ENCODE results near the gene STEAP1B.
"Not testable (repeated sequence)": the region's sequence is repeated elsewhere in the genome, so short reads cannot be mapped to it uniquely, and the experiment has no call there.

Gene STEAP1B

DNA sequence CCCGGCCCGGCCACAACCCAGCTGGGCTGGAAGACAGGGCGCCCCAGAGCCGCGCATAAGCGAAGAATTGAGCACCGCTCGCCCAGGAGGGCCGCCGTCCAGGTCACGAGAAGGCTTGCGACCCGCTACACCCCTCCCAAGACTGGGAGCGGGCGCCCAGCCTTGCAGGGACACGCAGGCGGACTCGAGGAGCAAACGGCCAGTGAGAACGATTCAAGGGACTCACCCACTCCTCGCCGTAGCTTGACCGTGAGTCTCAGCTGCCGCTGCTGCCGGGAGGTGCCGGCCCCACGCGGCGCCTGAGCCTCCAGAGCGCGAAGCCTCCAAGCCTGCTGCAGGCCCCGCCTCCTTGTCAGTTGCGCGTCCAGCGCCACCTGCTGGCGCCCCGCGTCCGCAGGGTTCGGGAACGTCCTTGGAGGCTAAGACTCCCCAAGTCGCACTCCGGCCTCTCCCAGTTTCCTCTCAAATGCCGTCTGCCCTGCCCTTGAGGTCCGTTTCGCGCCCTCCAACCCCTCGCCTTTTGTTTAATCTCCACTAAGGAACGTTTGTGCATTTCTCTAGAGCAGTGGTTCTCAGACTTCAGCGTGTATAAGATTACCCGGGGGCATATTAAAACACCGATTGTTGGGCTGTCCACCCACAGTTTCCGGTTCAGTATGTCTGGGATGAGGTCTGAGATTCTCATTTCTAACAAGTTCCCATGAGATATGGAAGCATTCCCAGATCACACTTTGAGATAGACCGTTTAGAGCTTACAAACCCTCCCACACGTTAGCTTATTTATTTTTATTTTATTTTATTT, at the start of gene STEAP1B:
Gene STEAP1B (minus strand): TSS at position 301 of the 802 bp plus-strand sequence. CDS start 5,333 bp downstream, outside the sequence.
- peak; percentile 43 for DNase-seq

DNA sequence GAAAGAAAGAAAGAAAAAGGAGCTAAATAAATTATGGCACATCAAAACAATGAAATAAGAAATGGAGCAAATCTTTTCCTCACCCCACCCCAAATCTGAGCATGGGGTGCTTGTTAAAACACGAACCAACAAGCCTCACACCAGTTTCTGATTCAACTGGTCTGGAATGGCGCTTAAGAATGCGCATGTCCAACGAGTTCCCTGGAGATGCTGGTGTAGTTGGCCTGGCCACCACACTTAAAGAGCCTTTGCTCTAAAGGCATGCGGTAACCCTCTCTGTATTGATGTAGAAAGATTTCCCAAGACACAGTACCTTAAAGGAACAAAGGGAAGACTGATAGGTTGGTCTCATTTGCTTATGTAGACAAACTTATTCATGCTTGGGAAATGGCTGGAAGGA, 49.1 kb upstream of the STEAP1B start:
- DNase-seq, result no peak

DNA sequence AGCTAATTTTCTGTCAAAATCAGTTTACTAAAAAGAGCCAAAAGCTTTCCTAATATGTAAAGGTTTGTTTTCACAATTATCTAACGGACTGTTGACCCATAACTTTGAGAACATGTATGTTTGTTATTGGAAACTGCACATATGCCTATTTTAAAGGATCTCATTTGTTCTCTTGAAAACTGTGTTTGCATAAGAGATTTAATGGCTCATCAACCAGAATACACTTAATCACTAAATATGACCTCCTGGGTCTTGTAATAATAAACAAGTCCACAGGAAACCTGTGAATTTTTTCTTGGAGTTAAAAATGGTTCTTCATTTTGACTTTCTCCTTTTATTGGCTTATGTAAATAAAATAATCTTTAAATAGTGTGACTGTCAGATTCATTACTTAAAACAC, 48.3 kb upstream of the STEAP1B start:
- DNase-seq, result no peak

DNA sequence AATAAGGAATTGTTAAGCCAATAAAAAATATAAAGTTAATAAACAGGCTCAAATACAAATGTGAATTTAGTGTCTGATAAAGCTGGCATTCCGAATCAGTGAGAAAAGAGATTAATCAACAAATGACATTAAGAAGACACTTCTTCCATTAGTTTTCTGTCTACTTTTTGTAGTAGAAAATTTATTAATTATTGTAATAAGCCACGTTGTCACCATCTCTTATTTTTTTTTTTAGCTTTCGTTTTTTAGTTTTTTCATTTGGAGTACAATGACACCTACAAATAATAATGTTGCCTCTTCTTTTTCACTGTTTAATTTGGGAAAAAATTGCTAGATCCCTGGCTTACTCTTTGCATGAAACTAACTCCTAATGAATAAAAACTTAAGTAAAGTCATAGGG, 46.8 kb upstream of the STEAP1B start:
- DNase-seq, result no peak

DNA sequence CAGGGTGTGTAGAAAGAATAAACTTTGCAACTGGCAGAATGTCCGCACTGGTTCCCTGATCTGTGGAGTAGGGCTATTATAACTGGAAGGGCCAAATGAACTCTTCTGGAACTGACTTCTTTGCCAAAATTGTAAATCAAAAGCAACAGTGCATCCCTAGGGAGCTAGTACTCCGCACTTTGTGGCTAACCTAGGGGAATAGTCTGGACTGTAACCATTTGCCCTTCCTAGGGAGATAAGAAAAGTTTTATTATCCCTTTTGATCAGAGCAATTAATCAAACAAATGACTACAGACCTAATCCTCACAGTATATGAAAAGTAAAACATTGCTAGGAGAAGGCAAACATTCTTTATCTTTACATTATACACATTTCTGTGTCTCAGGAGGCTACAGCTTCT, 45.5 kb upstream of the STEAP1B start:
- no peak for DNase-seq

DNA sequence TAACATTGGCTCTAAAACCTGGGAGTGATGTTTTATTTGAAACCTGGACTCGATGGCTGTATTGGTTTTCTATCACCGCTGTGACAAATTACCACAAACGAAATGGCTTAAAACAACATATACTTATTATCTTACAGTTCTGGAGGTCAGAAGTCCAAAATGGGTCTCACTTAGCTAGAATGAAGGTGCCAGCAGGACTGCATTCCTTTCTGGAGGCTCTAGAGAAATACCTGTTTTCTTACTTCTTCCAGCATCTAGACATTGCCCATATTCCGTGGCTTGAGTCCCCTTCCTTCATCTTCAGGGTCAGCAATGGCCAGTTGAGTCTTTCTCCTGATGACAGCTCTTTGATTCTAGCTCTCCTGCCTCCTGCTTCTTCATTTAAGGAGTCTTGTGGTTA, 44.3 kb upstream of the STEAP1B start:
- DNase-seq, result no peak

DNA sequence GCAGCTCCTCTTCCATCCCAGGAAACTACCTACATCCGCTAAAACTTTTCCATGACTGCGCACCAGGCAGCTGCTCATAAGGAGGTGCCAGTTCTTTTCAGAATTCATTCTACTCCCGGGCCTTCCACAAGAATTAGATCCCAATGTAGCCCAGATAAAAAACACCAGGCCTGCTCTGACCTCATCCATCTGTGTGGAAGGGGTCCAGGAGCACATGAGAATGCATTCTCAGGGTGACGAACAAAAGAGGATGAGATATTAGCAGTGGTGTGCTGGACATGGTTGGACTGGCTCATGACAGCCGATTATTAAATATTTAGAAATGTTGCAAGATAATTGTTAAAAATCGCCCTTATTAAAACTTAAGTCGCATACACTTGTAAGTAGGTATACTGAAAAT, 43.2 kb upstream of the STEAP1B start:
- DNase-seq, result no peak

DNA sequence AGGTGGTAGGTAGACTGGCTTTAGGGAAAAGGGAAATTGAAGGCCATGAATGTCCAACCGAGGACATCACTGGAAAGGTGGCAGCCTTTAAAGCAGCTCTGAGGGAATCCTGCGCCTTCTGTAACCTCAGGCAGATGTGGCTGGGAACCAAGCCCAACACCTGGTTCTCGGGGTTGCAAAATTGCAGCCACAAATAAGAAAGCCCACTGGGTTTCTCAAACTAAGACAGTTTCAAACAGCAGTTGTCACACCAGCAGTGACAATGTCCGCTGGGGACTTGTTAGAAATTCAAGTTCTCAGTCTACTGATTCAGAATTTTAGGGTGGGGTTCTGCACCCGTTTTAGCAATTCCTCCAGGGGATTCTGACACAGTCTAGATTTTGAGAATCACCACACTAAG, 42.7 kb upstream of the STEAP1B start:
- no peak for DNase-seq

DNA sequence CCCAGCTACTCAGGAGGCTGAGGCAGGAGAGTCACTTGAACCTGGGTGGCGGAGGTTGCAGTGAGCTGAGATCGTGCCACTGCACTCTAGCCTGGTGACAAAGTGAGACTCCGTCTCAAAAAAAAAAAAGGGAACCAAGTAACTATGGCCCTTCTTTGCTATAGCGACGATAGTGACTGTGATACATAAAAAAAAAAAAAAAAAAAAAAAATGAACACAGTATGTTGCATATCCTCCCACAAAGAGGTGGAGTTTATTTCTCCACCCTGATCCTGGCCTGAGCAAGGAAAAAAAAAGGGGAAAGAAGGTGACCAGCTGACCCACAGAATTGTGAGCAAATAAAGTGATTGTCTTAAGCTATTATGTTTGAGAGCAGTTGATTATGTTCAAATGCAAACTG, 42.3 kb upstream of the STEAP1B start:
- DNase-seq, result no peak

DNA sequence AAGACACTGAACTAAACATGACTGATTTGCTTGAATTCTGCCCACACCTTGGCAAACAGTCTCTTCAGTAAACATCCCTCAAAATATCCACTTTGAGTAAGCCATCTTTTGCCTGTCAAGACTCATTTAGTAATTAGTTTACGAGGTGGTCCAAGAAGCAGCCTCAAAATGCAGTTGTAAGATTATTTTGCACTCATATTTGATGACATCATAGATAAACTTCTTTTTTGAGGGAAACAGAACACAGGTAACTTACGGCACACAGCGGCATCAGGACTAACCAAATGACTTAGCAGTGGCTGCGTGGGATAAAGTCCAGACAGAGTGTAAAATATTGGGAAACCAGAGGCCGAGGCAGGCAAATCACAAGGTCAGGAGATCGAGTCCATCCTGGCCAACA, 41.8 kb upstream of the STEAP1B start:
- no peak for DNase-seq

DNA sequence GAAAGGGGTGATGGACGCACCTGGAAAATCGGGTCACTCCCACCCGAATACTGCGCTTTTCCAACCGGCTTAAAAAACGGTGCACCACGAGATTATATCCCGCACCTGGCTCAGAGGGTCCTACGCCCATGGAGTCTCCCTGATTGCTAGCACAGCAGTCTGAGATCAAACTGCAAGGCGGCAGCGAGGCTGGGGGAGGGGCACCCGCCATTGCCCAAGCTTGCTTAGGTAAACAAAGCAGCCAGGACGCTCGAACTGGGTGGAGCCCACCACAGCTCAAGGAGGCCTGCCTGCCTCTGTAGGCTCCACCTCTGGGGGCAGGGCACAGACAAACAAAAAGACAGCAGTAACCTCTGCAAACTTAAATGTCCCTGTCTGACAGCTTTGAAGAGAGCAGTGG, 28.5 kb upstream of the STEAP1B start:
- not testable (repeated sequence) for DNase-seq

DNA sequence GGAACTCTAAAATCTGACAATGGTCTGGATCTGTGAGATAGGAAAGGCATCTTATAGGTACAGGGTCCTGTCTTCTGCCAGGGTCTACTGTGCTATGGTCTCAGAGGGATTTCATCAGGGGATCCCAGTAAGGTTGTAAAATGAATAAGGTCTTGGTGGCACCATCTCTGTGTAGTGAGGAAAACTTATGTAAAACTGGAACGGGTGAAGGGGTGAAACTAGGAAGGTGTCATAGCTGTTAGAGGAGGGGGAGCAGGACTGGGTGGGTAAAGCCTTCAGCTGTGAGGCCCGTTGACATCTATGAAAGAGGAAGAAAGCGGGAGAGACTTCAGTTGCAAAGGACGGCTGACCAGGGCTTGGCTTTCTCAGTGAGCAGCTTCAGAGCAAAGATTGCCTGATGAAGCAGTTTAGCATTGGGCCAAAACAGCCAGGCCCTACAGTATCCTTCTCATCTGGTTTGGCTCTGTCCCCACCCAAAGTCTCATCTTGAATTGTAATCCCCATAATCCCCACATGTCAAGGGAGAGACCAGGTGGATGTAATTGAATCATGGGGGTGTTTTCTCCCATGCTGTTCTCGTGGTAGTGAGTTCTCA, 24.5 kb upstream of the STEAP1B start:
- DNase-seq, result not testable (repeated sequence)

DNA sequence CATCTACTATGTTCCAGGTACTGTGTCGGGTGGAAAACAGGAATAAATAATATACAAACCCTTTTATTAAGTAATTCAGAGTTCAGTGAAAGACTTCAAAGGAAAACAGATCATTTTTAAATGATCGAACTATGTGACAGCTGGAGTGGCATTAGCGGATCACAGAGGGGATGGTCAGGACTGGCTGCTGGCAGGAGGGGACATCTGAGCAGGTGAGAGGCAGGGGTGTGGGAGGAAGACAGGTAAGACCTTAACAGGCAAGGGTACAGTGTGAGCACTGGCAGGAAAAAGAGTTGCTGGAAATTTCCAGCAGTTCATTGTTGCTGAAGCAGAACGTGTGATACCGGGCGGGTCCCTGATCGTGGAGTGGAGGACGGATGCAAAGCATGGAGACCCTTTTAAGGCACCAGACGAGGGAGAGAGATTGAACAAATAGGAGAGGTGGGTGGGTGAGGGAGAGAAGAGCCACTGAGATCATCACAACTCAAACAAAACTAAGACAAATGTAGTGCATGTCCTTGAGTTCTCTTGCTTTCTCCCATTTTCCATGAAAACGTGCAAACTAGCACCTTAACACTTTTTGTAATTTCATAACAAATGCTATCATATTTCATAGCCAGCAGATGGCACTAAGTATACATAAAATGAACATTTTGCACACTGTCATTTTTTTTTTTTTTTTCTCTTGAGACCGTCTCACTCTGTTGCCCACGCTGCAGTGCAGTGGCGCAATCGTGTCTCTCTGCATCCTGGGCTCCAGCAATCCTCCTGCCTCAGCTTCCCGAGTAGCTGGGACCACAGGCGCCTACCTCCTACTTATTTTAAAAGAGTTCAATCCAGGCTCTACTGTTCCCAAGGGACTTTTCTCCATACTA, 23.7 kb upstream of the STEAP1B start:
- DNase-seq, result not testable (repeated sequence)

DNA sequence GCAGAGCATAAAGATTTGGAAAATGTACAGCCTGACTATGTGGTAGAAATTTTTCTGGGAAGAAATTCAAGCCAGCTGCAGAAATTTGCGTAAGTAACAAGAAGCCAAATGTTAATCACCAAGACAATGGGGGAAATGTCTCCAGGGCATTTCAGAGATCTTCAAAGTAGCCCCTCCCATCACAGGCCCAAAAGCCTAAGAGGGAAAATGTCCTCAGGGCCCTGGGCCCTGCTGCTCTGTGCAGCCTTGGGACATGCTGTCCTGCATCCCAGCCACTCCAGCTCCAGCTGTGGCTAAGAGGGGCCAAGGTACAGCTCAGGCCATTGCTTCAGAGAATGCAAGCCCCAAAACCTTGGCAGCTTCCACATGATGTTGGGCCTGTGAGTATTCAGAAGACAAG, 19.6 kb upstream of the STEAP1B start:
- DNase-seq, result not testable (repeated sequence)

DNA sequence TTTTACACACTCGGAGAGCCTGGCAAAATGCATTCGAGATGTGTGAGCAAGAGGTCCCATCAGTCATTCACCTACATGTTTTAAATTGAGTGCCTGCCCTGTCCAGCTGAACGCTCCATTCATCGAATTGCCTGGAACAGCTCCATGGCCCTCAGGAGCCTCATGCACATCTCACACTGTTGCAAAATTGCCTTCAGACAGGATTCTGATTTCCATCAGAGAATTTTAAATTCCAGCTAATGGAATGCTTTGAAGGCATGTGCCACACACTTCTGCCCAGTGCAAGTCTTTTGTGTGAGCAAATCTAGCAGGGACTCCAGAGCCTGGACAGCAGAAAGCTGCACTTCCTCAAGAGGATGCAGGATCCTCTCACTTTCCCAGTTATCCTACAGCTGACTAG, 17.0 kb upstream of the STEAP1B start:
- DNase-seq, result not testable (repeated sequence)

DNA sequence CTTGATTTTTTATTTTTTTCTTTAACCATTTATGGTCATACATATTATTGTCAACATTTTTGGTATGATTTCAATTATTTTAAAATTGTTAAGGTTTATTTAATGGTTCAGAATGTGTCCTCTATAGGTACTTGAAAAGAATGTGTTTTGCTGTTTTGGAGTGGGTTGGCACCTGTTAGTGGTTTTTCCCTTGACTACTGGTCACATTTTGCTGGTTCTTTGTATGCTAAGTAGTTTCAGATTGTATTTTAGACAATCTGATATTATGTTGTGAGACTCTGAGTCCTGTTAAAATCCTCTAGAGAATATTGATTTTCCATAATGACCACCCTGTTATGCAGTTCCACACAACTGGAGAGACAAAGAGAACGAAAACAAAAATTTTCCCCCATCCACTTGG, 15.0 kb upstream of the STEAP1B start:
- not testable (repeated sequence) for DNase-seq

DNA sequence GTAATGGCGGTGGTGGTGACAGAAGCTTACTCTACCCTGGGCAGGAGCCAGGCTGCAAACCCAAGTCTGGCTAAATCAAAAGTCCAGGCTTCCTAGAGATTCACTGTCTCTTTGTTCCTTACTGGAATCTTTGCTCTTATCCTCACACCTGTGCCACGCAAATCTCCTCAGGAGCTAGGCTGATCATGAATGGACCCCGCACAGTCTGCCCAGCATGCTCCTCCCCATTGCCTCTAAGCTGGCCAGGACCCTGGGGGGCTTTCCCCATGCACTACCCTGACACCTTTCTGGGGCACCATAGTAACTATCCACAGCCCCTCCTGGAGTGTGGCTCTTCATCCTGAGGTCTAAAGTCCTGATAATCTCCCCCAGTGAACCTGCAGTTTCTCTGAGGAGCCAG, 7.3 kb upstream of the STEAP1B start:
- DNase-seq, result not testable (repeated sequence)

DNA sequence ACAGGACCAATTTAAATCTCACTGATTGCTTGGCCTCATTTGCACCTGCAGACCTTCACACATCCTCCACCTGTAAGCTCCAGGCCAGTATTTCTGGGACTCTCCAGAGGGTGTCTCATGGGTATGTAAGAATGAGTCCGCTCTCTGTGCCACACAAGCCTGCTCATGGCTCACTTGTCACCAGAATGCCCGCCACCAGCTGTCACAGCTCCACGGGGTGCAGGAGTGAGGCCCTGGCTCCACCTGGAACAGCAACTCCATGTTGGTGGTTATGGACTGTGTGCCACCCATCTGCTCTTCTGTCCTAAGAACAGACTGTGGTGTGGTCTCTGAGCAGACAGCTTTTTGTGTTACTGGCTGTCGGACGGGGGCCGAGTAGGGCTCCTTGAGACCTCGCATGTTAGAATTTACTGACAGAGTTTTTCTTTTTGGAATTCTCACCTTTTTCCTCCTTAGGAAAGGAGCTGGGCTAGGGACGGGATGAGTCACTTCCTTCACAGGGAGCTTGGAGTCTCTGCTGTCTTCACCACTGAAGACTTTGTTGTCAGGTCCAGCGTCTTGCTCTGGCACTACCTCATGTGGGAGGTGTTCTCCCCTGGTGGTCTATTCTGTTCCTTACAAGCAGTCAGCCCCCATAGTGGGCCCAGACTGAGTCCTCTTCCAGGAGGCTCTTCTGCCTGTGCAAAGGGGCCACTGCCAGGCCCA, 6.5 kb upstream of the STEAP1B start:
- DNase-seq, result not testable (repeated sequence)

DNA sequence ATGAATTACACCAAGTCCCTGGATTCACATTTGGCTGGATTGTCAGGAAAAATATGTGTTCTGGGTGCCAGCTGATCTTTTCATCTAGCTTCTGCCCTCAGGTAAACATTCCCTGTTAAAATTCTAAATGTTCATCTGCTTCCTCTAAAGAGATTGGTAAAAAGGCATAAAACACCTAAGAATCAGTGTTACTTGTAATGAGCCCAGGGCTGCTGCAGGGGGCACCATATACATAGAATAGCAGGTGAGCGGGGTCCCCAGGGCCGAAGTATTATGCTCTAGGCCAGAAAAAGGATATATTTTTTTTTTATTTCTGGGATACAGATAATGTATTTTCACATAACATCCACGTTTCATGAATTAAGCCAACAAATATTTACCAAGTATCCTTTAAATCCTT, 4.5 kb upstream of the STEAP1B start:
- DNase-seq, result not testable (repeated sequence)

DNA sequence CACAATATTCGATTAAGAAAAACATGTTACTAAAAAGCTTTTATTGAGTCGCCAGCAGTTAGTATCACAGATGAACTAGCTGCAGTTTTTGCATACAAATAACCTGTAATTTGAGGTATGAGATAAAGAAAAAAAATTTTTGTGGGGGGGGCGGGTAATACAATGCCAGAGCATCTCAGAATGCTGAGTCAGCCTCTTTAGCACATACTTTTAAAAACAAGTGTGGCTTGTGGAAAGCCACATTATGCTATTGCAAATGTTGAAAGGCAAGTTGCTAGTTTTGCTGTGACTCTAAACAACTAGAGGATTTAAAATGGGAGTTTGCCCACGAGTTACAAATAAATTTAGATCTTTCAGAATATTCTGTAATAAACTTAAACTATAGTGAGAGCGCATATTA, 2.1 kb upstream of the STEAP1B start:
- DNase-seq, result not testable (repeated sequence)

DNA sequence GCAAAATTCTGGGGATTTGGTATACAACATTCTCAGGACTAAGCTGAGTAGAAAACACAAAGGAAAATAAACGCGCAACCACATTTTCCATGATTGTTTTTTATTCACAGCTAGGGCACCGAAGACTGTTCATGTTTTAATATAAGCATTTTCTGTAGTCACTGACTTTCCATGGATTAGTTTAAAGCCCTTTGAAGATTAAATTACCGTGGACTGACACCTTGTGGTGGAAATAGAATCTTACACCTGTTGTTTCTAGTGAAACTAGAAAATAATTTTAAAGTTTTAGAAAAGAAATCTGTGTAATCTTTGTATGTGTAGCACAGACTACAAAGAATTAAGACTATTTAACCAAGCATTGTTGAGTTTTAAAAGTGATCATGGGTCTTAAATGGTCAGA, 1.3 kb upstream of the STEAP1B start:
- peak; percentile 6 for DNase-seq

DNA sequence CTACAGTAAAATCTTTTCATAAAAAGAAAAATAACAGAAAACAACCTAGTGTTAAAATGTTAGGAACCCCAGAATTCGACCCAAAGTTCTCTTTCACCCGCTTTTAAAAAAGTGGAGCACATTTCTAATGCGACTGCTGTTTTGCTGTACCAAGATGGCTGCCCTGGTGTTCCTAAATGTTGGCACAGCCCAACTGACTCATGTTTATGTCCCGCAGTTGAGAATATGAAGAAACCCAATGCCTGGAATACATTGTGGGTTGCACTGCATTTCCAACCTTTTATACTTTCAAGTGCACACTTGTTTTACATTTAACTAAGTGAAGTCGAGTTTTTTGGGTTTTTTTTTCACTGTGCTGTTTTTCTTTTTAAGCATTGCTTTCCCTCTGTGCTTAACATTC, 944 bp downstream of the STEAP1B start:
- no peak for DNase-seq

DNA sequence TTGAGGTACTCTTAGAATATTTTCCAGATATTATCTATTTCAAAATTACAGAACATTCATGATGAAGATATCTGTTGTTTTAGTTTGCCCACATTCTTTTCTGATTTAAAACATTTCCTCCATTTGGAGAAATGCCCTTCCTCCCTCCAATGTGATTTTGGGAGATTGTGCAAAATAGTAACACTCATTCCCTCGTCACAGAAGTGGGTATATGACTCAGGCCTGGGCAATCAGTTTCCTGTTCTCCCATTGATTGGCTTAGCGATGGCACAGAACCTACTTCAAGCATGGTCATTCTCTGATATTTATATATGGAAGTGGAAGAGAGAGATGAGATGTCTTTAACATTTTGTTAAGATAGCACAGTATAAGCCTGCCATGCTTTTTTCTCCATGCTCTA, 3.1 kb downstream of the STEAP1B start:
- DNase-seq, result not testable (repeated sequence)

Measured in NCI-H1417 treated with DMSO at 0.1 percent for 48 hours (cell line).